Measurements from ENCODE around the gene DCLK3.

Gene DCLK3

GRCh38 chr3:36765104-36765503 is 751 bp upstream of the DCLK3 start:
- no peak for DNase-seq

GRCh38 chr3:36764704-36765038 is 318 bp upstream of the DCLK3 start:
- no peak for DNase-seq

GRCh38 chr3:36762918-36763849 is 1.2 kb downstream of the DCLK3 start:
- no peak for DNase-seq

GRCh38 chr3:36761779-36762178 is 2.6 kb downstream of the DCLK3 start:
- no peak for DNase-seq

GRCh38 chr3:36756269-36756668 is 8.1 kb downstream of the DCLK3 start:
- DNase-seq = no peak

GRCh38 chr3:36751326-36751725 is 13.0 kb downstream of the DCLK3 start:
- DNase-seq = no peak

GRCh38 chr3:36750737-36751136 is 13.6 kb downstream of the DCLK3 start:
- DNase-seq = no peak

GRCh38 chr3:36744763-36745162 is 19.6 kb downstream of the DCLK3 start:
- no peak for DNase-seq

- no peak for DNase-seq
Measured at GRCh38 chr3:36743826-36744225, 20.5 kb downstream of the DCLK3 start.

GRCh38 chr3:36741285-36741684 is 23.1 kb downstream of the DCLK3 start:
- DNase-seq = no peak

- no peak for DNase-seq
Measured at GRCh38 chr3:36740787-36741186, 23.6 kb downstream of the DCLK3 start.

GRCh38 chr3:36738702-36739101 is 25.7 kb downstream of the DCLK3 start:
- no peak for DNase-seq

- no peak for DNase-seq
Measured at GRCh38 chr3:36736301-36736700, 28.1 kb downstream of the DCLK3 start.

- DNase-seq = no peak
Measured at GRCh38 chr3:36734742-36735141, 29.6 kb downstream of the DCLK3 start.

- DNase-seq = no peak
Measured at GRCh38 chr3:36733723-36734122, 30.6 kb downstream of the DCLK3 start.

GRCh38 chr3:36733162-36733696 is 31.1 kb downstream of the DCLK3 start:
- DNase-seq = no peak

- DNase-seq = no peak
Measured at GRCh38 chr3:36730966-36731365, 33.4 kb downstream of the DCLK3 start.

- DNase-seq = no peak
Measured at GRCh38 chr3:36729204-36730056, 34.9 kb downstream of the DCLK3 start.

- DNase-seq = no peak
Measured at GRCh38 chr3:36714343-36715086, 49.8 kb downstream of the DCLK3 start.

GRCh38 chr3:36713904-36714303 is 50.4 kb downstream of the DCLK3 start:
- DNase-seq = no peak

- no peak for DNase-seq
Measured at GRCh38 chr3:36710606-36711005, 53.7 kb downstream of the DCLK3 start.

- DNase-seq = no peak
Measured at GRCh38 chr3:36709826-36710365, 54.5 kb downstream of the DCLK3 start.

- DNase-seq = no peak
Measured at GRCh38 chr3:36709281-36709680, 55.1 kb downstream of the DCLK3 start.

Data from stimulated activated naive CD4-positive, alpha-beta T cell treated with Interleukin-2 at 50 U/mL for 16 hours (primary cell).